Adipocyte (in vitro differentiated cells): Measurements from ENCODE around the gene ALG14.
A peak's percentile ranks its signal among the peaks of the same experiment; 100 is the strongest.

Experiments used
- DNase-seq: peaks from one replicate; pipeline ENCODE4 v3.0.0-alpha.2; 2015; ENCODE audit warnings: low read depth
- H3K27me3 ChIP-seq: replicated peaks from 2 replicates; pipeline ENCODE4 v1.7.0; 2013; ENCODE audit warnings: mild to moderate bottlenecking, low read length, moderate library complexity; ENCODE audit not compliant: control insufficient read depth, insufficient read depth
- H3K36me3 ChIP-seq: 2 replicates; pipeline ENCODE4 v1.7.0; 2013; ENCODE audit warnings: low read length, mild to moderate bottlenecking, moderate library complexity; ENCODE audit not compliant: control insufficient read depth, insufficient read depth, severe bottlenecking
- H3K4me1 ChIP-seq: 2 replicates; pipeline ENCODE4 v1.7.0; 2013; ENCODE audit warnings: mild to moderate bottlenecking, low read length, moderate library complexity; ENCODE audit not compliant: control insufficient read depth, insufficient read depth
- H3K4me3 ChIP-seq: 2 replicates; pipeline ENCODE4 v1.7.0; 2013; ENCODE audit warnings: mild to moderate bottlenecking, low read length, moderate library complexity
- H3K9ac ChIP-seq: 2 replicates; pipeline ENCODE4 v1.7.0; 2013; ENCODE audit warnings: mild to moderate bottlenecking, low read length, moderate library complexity
- H3K9me3 ChIP-seq: 2 replicates; pipeline ENCODE4 v1.7.0; 2013; ENCODE audit warnings: mild to moderate bottlenecking, low read length, moderate library complexity; ENCODE audit not compliant: control insufficient read depth

ALG14 gene

DNA sequence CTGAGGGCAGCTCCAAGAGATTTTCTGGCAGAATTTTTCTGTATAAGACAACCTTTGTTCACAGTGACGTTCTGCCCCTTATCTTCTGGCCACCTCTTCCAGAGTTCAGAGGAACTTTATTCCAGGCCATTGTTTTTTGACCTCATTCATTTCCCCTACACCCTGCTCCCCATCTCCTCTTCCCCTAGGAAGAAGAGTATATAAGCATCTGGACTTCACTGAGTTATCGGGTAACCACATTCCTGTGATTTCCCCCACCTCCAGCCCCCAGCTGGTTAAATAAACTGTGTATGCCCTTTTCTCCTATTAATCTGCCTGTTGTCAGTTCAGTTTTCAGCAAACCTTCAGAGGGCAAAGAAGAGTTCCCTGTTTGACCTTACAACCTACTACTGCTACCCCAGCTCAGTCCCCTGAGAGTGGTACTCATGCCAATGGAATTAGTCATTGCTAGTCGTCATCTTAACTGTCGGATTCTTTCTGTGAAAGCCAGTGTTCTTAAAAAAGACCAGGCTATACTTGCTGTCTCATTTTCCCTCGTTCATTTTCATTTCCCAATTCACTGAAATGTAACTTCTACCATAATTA, 14.3 kb upstream of the ALG14 start:
- H3K4me1 ChIP-seq, result peaks cover 21% of the 10 kb centered on the region
- no peaks in the 10 kb centered on the region for H3K27me3 ChIP-seq
- peak; percentile 87 for DNase-seq
- H3K36me3 ChIP-seq, result no peaks in the 10 kb centered on the region
- H3K9ac ChIP-seq, result peak overlapping the region; percentile 62
- H3K9me3 ChIP-seq, result peaks cover 3% of the 10 kb centered on the region
- peak overlapping the region; percentile 50 for H3K4me3 ChIP-seq

DNA sequence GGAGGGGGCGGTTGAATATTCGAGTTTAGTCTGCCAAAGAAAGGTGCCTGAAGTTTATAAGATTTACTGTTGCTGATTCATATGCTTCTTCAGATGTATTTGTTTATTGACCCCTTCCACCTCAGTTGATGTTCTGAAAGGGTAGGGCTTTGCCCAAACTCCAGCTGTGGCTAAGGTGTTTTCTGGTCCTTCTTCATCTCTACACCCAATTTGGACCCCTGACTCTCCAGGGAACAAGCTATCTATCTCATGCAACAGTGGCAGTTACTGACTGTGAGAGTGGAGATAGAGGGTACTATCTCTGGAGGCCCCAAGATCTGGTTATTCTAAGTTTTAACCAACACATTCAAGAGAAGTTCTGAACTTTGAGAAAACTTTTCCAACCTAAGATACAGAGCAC, 12.6 kb upstream of the ALG14 start:
- Histone ChIP-seq H3K9ac (no peak overlapping the region), H3K27me3 (no peaks in the 10 kb centered on the region), H3K4me3 (no peak overlapping the region), H3K36me3 (no peaks in the 10 kb centered on the region), H3K4me1 (peaks cover 21% of the 10 kb centered on the region), H3K9me3 (peaks cover 3% of the 10 kb centered on the region)
- DNase-seq, result no peak

DNA sequence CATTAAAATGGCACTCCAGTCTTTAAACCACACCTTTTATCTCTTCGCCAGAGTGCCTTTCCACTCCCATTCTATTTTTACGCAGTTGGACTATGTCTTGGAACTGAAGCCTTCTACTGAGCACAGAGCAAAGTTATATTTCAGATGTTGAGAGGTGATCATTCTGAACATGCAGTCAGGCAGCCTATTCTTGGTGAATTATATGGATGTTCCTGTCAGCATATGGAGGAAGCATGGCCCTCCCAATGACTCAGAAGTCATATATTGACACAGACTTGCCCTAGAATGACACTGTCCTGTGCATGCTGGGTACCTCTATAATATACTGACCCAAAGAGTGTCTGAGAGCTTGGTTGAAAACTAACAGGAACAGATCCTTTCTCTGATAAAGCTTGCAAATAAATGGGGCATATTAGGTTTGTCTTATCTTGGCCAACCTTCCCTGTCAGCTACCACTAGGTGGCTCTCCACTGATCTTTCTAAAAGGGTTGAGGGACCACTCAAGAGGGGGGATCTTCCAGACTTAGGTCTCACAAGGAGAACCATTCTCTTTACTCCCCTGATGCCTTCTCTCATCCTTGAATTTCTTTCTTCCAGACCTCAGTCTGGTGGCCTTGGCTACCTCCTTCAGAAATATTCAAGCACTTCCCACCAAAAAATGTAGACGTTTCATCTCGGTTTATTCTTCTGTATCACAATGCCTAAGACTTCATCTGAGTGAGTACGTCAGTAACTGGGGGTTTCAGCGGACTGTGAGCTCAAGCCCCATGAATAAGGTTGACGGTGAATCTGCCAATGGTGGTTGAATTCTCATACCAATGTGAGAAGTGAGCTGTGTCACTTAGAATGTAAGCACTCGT, 11.8 kb upstream of the ALG14 start:
- no peaks in the 10 kb centered on the region for H3K9me3 ChIP-seq
- peak; percentile 56 for DNase-seq
- H3K4me3 ChIP-seq, result no peak overlapping the region
- H3K27me3 ChIP-seq, result no peaks in the 10 kb centered on the region
- H3K9ac ChIP-seq, result no peak overlapping the region
- H3K36me3 ChIP-seq, result no peaks in the 10 kb centered on the region
- peaks cover 21% of the 10 kb centered on the region for H3K4me1 ChIP-seq

DNA sequence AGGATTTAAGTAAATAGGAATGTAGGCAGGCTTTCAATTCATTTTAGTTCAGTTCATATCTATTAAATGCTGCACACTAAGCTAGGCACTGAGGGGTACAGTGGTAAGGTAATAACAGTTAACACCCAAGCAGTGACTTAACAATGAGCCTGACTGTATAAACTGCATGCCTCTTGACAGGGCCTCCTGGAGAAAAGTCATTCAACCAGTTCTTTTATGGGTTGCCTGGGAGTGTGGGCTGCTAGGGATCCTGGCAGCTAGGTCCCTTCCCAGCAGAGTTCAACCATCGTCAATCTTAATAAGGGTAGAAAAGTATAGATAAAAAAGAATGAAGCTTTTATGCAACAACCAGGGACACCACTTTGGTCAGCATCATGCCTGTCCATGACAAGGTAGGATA, 8.1 kb upstream of the ALG14 start:
- Histone ChIP-seq H3K9ac (no peak overlapping the region), H3K4me1 (no peaks in the 10 kb centered on the region), H3K4me3 (no peak overlapping the region), H3K27me3 (peaks cover 4% of the 10 kb centered on the region), H3K36me3 (no peaks in the 10 kb centered on the region), H3K9me3 (no peaks in the 10 kb centered on the region)
- no peak for DNase-seq

DNA sequence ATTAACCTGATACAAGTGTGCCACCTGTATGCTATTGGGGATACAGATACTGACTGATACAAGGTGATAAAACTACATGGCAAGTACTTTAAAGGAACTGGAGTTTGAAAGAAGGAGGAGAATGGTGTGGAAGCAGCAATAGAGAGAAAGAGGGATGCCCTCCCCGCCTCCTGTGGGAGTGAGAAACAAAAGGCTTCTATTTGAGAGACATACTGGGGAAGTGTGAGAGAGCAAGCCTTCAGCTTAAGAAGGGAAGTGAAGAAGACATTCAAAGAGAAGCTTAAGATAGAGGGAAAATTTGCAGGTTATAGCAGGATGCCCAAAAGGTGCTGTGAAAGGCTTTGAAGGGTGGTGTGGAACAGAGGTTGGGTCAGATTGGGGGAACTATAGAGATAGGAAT, 7.7 kb upstream of the ALG14 start:
- H3K9ac ChIP-seq, result no peak overlapping the region
- peaks cover 4% of the 10 kb centered on the region for H3K27me3 ChIP-seq
- H3K36me3 ChIP-seq, result no peaks in the 10 kb centered on the region
- H3K9me3 ChIP-seq, result no peaks in the 10 kb centered on the region
- no peak for DNase-seq
- no peaks in the 10 kb centered on the region for H3K4me1 ChIP-seq
- H3K4me3 ChIP-seq, result no peak overlapping the region

DNA sequence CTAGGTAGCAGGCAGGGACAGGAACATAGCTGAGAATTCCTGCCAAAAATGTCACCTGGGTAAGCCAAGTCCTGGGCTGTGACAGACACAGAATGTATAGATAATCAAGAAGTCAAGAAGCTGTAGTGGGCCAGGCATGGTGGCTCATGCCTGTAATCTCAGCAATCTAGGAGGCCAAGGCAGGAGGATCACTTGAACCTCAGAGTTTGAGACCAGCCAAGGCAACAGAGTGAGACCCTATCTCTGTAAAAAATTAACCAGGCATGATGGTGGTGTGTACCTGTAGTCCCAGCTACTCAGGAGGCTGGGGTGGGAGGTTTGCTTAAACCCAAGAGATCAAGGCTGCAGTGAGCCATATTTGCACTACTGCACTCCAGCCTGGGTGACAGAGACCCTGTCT, 3.3 kb upstream of the ALG14 start:
- no peak overlapping the region for H3K4me3 ChIP-seq
- peaks cover 4% of the 10 kb centered on the region for H3K27me3 ChIP-seq

DNA sequence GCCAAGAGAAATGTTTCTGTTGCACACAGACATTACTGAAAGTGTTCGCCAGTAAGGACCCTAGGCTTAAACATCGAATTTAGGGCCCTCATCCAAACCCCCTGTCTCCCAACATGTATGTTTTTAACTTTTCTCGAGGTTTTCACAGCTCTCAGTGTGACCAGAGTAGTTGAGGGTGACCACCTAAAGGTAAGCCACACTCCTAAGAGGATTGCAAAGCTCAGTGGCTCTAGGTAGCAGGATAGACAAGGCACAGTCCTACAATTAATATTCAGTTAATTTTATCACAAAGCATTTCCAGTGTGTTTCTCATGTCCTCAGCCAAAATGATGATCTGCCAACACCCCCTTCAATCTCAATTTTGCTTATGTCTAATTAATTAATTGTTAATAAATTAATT, 695 bp upstream of the ALG14 start:
- peak overlapping the region; percentile 80 for H3K4me3 ChIP-seq
- DNase-seq, result no peak
- peaks cover 10% of the 10 kb centered on the region for H3K4me1 ChIP-seq

More for the DNA sequence above, 3.3 kb upstream of the ALG14 start:
- H3K4me1 ChIP-seq, result peaks cover 10% of the 10 kb centered on the region
- no peaks in the 10 kb centered on the region for H3K36me3 ChIP-seq
- DNase-seq, result no peak
- no peaks in the 10 kb centered on the region for H3K9me3 ChIP-seq
- no peak overlapping the region for H3K9ac ChIP-seq

DNA sequence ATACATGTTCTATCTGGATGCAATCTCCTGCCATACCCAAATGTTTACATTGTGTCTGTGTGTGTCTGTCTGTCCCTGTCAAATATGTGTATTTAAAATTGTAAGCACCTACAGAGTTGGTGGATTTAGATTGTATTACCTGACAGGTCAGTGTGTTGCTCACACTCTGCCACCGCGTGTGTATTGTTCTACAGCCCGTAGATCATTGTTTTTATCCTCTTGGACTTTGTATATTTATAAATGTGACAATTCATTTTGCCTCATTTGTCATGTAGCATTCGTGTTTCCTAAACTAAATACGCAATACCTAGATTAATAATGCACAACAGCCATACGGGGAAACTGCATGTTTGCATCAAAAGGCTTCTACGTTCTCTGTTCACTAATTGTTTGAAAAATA, 634 bp downstream of the ALG14 start:
- Histone ChIP-seq H3K27me3 (no peaks in the 10 kb centered on the region), H3K36me3 (no peaks in the 10 kb centered on the region), H3K9me3 (no peaks in the 10 kb centered on the region), H3K4me1 (peaks cover 17% of the 10 kb centered on the region), H3K9ac (peak overlapping the region; percentile 86), H3K4me3 (peak overlapping the region; percentile 80)
- DNase-seq, result no peak

More for the DNA sequence above, 695 bp upstream of the ALG14 start:
- no peaks in the 10 kb centered on the region for H3K9me3 ChIP-seq
- H3K36me3 ChIP-seq, result no peaks in the 10 kb centered on the region
- H3K27me3 ChIP-seq, result peaks cover 2% of the 10 kb centered on the region
- H3K9ac ChIP-seq, result peak overlapping the region; percentile 86

DNA sequence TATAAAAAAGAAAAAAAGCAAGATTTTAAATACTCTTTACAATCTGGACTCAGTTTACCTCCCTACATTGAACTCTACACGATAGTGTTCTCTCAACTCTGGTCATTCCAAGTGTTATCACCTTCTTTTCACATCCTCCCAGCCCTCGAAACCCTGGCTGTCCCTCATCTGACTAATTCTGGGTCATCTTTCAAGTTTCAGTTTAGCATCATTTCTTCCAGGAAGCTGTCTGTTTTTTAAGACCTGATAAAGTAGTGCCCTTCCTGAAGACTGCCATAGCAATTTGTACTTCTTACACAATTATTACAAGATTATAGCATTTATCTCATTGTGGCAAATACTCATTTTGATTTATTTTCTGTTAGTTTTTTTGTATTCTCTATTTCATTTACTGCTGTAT, 1.2 kb downstream of the ALG14 start:
- Histone ChIP-seq H3K9me3 (no peaks in the 10 kb centered on the region), H3K36me3 (no peaks in the 10 kb centered on the region), H3K4me3 (peak overlapping the region; percentile 80), H3K4me1 (peaks cover 19% of the 10 kb centered on the region), H3K27me3 (no peaks in the 10 kb centered on the region), H3K9ac (peak overlapping the region; percentile 86)
- no peak for DNase-seq

DNA sequence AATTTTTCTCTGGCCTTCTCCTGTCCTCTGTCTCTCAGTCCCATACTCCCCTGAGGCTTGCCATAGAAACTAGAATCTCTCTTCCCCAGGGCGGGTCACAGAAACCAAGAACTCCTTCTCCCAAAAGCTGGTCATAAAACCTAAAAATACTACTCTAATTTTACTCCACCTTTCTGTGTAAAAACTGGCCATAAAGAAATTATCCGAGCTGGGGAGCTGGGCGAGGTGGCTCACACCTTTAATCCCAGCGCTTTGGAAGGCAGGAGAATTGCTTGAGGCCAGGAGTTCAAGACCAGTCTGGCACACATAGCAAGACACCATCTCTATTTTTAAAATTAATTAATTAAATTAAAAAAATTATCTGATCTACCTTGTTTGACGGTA, 3.0 kb downstream of the ALG14 start:
- peaks cover 2% of the 10 kb centered on the region for H3K36me3 ChIP-seq
- no peak for DNase-seq
- no peak overlapping the region for H3K9ac ChIP-seq
- H3K27me3 ChIP-seq, result no peaks in the 10 kb centered on the region
- no peaks in the 10 kb centered on the region for H3K9me3 ChIP-seq
- no peak overlapping the region for H3K4me3 ChIP-seq
- peaks cover 21% of the 10 kb centered on the region for H3K4me1 ChIP-seq

DNA sequence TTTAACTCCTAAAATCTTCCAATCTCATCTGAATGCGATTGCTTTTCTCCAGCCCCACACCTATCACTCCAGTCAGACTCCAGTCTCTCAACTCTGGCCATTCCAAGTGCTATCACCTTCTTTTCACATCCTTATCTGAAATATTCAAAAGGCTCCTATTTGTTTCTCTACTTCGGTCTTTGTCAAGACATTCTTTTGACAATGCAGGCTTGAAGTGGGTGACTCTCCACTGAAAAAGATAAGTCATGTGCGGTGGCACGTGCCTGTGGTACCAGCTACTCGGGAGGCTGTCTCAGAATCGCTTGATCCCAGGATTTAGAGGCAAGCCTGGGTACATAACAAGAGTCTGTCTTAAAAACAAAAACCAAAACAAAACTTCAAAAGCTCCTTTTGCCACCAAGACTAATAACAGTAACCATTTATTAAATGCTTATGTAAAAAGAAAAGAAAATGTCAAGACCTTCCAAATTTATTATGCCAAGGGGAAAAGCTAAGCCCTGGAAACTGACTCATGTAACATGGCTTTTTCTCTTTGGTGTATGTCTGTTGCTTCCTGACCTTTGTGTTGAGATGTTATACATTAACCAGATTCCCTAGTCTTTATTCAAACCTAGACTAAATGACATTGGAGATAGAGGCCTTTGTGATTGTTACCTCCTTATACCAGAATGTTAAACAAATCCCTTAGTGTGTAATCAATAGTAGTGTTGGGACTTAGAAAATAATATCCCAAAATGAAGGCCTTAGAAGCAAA, 3.6 kb downstream of the ALG14 start:
- DNase-seq, result no peak
- no peak overlapping the region for H3K4me3 ChIP-seq
- H3K27me3 ChIP-seq, result no peaks in the 10 kb centered on the region
- H3K36me3 ChIP-seq, result peaks cover 7% of the 10 kb centered on the region
- no peaks in the 10 kb centered on the region for H3K9me3 ChIP-seq
- H3K4me1 ChIP-seq, result peaks cover 21% of the 10 kb centered on the region
- no peak overlapping the region for H3K9ac ChIP-seq
